Fibroblast of skin of left quadriceps (primary cell): ENCODE measurements around the gene MALSU1.

ENCODE experiments used
- DNase-seq, 2 experiments: peaks; one replicate each; pipeline ENCODE4 v3.0.0-alpha.2; 2013; ENCODE audit warnings: low read depth in 2 of 2

MALSU1 gene

DNA sequence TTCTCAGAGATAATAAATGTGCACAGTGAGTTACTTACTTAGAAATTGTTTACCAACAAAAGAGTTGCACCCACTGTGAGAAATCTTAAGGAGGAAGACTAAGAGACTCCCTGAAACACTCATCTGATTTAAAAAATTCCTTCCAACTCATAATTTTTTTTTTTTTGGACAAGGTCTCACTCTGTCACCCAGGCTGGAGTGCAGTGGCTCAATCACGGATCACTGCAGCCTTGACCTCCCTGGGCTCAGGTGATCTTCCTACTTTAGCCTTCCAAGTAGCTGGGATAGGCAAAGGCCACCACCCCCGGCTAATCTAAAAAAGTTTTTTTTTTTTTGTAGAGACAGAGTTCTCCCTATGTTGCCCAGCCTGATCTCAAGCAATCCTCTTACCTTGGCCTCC, 36.0 kb downstream of the MALSU1 start:
- no peak for DNase-seq

DNA sequence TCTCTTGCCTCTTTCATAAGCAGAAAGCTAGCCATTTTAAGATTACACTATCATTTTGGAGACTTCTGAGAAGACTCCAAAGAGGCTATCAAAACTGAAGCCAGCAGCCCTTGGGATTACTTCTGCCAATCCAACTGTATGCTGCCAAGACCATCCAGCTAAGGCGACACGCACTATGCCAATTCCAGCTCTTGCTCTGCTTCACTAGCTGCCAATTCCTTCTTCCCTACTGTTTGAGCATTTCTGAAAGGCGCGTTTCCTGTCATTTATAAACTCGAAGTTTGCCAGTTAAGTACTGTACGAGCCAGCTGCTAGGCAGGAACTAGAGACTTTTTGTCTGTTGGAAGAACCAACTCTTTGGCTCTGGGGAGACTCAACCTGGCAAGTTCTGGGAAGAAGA, 36.5 kb downstream of the MALSU1 start:
- no peak for DNase-seq

DNA sequence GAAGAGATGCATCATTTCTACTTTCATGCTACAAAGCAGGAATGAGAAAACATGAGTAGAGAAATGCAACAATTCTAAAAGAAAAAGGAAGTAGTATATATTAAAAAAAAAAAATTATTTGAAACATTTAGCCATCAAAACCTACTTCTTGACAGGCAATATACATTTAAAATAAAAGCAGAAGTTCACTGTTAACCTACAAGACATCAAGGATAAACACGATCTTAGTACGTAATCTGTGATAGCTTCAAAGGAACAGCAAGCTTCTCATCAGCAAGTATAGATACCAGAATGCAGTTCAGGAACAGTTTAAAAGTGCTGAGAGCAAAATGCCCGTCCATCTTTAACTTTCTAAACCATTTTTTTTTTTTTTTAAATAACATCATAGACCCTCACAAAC, 36.9 kb downstream of the MALSU1 start:
- no peak for DNase-seq

DNA sequence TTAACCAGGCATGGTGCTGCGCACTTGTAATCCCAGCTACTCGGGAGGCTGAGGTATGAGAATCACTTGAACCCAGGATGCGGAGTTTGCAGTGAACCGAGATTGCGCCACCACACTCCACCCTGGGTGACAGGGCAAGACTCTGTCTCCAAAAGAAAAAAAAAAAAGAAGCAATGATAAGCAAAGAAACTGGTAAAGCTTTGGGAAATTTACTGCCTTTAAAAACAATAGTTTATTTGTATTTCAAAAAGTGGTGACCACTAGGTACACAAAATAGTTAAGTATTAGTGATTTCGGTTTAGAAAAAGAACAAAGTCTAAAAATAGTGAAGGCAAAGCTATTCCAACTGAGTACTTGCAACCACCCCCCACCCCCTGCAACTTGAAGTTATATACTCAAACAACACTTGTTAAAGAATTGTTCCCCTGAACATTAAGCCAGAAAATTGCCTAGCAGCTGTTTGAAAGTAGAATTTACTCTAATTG, 37.7 kb downstream of the MALSU1 start:
- DNase-seq, result no peak

DNA sequence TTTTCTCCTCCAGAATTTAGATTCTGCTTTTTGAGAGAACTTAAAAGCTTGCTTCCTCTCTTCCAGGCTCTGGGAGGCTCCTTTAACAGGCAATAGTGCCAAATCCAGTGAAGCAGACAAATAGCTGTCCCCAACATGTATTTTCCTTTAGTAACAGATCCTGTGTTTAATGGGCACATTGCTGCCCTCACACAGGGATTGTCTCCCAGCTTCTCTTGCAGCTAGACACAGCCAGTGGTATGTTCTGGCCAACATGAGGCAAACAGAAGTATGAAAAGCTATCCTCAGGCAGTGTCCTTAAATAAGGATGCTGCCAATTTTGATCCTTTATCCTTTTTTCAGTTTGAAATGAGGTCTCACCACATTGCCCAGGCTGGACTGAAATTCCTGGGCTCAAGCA, 38.2 kb downstream of the MALSU1 start:
- no peak for DNase-seq

DNA sequence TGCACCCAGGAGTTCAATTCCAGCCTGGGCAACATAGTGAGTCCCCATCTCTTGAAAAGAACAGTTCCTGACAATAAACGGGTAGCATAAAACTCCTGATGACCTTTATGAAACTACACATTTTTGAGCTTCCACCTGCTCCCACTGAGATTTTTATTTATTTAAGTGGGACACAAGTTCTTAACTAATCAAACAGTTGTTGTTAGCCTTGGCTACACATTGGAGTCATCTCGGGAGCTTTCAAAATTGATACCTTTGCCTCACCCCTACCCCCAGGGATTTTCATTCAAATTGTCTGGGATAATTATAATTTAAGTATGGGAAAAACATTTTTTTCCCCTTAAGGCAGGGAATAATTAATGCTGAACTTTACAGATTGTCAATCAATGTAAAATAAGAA, 39.3 kb downstream of the MALSU1 start:
- DNase-seq, result no peak

DNA sequence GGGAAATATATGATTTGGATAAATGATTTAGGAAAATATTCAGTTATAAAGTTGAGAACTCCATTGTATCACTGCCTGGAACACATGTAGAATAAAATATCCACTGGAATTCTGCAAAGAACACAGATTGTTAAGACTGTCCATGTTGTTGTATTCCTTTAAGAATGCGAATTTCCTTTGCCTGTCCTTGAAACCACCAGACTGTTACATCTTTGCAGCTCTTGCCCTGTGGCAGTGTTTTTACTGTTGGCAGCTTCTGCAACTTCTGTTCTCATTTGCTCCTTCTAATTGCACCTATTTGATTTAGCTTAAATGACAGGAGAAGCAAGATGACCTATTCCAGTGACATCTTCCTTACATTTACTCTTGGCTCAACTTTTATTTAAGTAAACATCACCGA, 39.7 kb downstream of the MALSU1 start:
- no peak for DNase-seq

DNA sequence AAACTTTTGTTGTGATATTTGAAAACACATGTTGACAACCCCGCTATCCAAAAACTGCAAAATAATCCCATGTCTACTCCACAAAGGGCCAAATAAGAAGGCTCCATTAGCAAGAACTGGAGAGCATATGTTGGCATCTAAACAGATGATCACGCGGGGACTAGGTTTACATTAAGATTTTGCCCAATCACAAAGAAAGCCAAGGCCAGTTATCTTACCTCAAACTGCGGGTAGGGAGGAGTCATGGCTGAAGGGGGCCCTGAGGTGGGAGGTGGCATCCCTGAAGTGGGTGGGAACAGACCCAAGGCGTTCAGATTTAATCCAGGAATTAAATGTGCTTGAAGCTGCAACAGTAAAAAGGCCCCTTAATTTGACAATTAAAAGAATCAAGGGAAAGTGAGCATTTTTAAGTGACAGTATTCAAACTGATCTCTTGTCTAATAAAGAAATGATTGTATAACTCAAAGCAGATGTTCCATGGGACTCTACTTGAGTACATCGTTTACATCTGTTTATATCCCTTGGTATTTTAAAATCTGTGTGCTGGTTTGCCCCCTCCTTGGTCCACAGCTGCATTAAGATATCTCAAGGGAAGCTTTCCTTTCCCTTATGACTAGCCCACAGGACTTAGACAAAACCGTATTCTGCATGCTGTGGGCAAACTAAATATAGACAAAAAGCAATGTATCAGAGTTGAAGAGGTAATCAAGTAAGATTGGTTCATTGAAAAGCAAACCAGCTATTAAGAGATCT, 42.9 kb downstream of the MALSU1 start:
- no peak for DNase-seq

DNA sequence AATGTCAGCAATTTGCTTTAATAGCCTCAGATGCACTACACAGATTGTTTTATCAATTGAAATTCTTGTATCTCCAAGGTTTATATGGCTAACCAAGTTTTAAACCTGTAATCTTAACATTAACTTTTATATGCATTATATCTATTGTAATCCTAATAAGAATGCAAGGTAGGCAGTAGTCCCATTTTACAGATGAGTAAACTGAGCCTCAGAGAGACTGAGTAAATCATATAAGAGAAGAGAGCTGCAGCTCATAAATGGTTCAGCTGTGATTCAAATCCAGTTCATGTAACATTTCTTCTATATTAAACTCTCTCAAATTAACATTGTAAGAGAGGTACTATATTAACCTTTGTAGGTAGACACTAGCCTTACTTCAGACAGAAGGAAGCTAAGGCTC, 44.0 kb downstream of the MALSU1 start:
- DNase-seq, result no peak

DNA sequence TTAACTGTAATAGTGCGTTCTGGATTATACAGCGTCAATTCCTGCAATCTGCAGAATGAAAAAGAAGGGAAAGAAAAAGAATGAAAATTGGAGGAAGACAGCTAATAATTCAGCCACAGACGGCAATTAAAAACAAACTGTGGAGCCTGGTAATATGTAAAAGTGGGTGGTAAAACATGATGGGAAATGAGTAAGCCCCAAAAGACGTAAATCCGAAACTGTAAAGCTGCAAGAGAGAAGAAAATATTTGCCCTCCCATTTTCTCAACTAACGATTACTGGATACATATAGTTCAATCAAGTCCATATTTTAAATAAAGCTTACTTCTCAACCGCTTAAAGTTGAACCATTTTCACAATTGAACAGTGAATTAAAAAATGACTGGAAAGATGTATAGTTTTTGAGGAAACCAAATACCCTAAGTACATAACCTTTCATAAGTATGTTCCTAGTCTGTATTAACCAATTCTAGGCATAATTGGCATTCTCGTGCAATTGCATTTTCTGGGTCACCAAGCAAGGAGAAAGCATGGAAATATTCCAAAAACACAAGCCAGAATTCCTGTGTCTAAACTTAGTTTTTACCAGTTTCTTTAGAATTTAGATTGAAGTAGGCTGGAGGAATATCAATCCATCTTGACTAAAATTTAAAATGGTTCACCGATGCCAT, 44.8 kb downstream of the MALSU1 start:
- no peak for DNase-seq

DNA sequence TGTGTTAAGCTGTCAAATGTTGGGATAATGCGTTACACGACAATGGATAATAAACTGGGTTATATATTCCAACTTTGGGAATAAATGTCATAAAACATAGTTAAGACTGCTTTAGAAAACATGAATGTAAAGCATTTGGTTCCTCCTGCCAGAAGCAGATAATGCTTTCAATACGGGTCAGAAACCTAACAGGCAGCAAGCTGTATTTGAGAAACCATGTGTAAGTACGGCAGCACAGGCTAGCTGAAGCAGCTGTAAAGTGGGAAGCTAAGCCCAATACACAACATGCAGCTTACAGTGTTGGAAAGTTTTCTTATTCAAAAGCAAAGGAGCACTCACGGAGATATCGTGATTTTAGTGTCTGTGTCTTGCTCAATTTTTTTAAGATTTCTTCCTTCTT, 46.5 kb downstream of the MALSU1 start:
- DNase-seq, result no peak

DNA sequence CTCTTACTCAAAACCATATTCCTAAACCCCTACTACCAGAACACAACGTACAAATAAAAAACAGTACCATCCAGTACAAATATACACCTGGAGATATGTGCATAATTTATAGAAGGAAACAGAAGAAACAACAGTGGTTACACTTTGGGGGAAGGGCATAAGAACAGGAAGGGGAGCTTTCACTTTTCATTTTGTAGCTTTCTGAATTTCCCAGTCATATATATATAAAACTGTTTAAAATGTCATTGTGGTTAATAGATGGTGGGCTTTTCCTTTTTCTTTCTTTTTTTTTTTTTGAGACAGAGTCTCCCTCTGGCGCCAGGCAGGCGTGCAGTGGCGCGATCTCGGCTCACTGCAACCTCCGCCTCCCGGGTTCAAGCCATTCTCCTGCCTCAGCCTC, 47.2 kb downstream of the MALSU1 start:
- DNase-seq, result no peak

DNA sequence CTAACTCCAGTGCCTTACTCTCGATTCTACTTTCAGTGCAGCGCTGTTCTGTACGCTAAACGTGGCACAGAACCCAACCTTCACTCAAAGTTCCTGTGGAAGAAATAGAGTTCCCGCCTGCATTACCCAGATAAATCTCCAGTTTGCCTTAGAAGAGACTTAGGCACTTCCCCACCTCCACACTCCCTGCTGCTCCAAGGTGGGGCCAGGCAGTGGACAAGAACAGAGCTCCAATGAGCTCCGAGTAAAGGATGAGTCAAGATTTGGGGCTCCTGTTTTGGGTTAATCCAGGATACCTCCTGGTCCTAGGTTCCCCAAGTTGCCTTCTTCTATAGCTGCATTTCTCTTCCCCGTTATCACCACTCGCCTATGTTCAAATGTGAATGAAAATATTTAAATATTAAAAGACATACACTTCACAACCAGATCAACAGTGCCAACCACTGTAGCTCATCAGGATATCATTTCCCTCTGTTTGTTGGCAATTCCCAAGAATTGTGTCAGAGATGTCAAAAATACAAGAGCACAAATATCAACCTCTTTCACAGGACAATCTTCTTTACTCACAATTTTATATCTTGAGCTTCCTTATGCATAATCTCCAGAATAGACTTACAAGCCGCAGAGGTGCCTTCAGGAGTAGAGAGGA, 48.0 kb downstream of the MALSU1 start:
- DNase-seq, result no peak

DNA sequence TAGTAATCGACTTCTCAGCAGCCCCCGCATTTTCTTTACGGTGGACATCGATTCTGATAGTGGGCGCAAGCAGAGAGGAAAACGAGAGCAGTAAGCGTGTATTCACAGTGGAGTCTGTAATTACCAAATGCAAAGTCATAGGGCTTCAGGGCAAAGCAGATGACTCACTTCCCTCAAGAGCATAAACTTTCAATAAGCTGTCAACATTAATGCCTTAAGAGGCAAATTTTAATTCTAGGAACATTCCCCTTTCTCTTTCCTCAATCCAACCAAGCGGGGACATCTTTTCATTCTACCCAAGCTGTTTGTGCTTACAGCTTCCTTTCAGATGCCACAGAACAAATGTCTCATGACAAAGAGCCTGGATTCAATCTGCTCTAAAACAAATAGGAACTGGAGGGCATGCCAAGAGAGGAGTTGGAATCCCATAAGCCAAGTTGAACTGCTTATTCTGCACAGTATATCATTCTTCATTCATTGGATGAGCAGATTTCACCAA, 48.6 kb downstream of the MALSU1 start:
- DNase-seq, result peak; percentile 73 to 74

DNA sequence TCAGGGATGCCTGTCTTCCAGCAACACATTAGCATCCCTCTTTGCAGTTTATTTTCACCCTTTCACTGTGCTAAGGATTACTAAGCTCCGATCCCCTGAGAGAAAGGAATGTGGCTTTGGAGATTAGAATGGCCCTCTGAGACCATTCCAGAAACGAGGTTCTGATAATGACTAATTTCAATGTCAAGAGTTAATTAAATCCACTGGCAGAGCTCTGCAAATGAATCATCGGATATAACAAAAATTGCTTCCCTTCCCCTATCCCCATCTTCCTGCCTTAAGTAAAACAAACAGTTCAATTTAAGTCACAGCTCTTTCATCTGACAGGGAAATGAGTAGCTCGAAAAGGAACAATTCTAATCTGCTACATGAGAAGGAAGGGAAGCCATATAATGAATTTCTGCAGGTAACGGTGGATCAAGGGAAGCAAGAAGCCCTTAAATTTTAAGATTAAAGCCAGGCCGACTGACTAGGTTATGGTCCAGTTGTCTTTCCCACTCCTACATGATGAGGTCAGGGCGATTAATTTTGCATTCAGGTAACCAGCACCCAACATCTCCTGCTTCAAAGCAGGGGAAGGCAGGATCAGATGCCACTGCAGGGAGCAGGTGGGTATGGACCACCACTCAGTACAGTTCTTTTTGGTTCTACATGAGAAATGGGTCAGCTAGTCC, 50.5 kb downstream of the MALSU1 start:
- peak; percentile 66 to 75 for DNase-seq

DNA sequence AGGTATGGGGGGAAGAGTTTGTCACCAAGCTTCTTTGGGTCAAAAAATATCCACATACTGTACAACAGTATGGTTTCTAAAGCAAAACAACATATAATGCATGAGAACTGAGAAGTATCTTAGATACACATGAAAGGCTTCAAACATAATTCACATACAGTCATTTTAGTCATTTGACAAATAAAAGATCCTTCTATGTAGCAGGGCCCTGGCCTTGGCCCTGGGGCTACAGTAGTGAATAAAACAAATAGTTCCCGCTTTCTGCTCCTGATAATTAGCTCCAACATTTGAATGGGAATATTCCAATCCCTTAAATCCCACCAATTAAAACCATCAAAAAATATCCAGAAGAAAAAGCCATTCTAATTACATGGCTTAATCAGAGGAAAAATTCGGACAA, 51.3 kb downstream of the MALSU1 start:
- no peak for DNase-seq

DNA sequence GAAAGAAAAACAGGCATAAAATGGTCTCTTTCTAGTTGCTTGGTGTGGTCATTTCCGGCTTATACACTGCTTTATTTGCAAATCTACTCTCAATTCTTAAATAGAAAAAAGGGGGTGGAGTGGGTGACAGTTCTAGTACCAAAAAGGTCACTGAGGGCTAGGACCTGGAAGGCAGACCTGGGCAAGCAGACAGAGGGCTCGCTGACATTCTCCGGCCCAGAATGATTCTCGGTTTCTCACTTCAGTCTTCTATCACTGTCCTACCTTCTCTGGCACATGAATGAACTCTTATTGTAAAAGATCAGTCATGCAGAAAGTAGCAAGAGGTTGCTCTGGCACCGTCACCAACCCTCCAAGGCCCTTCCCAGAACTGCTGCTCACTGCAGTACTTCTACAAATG, 54.0 kb downstream of the MALSU1 start:
- DNase-seq, result no peak

DNA sequence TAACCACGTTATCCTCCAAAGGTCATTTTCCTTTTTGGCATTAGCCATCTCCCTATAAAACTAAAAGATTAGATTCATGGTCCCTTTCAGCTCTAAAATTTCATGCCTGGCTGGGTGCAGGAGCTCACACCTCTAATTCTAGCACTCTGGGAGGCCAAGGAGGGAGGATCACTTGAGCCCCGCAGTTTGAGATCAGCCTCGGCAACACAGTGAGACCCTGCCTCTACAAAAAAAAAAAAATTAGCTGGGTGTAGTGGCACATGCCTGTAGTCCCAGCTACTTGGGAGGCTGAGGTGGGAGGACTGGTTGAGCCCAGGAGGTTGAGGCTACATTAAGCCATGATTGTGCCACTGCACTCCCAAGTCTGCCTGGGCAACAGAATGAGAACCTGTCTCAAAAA, 57.0 kb downstream of the MALSU1 start:
- no peak for DNase-seq

DNA sequence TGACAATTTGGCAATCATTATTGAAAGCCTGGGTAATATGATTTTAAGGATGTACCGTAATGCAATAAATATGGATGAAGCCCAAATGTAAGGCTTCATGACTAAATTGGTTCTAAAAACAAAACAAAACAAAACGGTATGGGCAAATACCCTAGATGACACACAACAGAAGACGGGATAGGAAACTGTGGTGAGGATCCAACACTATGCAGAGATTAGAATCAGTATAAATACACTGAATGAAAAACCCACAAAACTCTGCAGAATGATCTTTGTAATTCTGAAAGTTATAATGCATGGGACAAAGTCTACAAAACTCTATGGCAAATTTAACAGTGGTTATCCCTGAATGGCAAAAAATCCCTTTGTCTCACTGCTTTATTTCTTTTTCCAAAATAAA, 57.6 kb downstream of the MALSU1 start:
- DNase-seq, result no peak

DNA sequence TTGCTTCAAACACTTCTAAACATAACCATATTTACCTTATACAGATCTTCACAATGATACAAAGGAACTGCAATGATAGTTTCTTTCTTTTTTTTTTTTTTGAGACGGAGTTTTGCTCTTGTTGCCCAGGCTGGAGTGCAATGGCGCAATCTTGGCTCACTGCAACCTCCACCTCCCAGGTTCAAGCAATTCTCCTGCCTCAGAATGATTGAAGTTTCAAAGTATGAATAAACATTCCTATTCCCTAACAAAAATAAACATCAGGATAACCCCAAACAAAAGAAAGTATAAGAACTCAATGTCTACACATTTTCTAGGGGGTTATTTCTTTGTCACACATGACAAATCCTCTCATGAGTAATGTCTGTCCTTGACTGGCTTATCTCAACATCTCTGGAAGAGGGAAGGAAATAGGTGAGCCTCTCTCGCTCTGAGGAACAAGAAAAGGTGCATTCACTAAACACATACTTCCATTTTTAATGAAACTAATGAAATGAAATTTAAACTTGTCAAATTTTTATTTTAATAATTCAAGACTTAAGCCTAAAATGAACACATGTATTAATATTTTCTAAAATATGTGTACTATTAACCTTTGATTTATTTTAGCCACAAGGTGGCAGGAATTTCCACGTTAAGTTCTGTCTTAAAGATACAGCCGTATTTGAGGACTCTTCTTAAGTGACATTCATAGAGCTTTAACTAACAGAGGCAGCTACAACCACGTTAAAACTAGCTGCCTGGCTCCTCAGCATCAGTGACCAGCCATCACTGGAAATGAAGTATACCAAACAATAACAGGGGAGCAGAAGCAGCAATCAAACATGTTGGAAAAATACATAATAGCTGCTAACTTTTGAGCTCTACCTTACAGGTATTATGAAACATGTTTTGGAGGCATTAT, 58.3 kb downstream of the MALSU1 start:
- DNase-seq, result no peak

DNA sequence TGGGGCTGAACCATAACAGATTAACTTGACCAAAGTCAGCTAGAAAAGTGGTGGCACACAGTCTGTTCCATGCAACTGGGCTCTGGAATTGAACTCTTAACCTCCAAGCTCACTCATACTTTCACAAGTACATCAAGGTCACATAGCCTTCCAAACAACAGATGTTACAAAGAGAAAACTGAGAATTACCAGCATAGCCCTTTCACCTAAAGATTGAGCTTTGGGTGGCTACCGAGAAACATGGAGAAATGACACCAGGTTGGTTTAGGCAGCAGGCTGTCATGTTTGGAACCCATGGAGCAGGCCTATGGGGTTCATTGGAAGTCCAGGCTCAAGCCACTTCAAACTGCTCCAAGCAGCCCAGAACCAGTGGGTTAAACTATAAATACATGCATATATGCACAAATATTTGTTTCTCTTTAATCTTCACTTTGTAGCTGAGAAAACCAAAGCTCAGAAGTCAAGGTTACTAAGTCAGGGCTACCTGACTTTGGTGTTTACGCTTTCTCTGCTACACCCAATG, 59.1 kb downstream of the MALSU1 start:
- no peak for DNase-seq
